Right kidney (tissue), 1 donor: Measurements from ENCODE around the gene PKDCC.
"Not testable (repeated sequence)": the region's sequence is repeated elsewhere in the genome, so short reads cannot be mapped to it uniquely, and the experiment has no call there.

Source experiments
- DNase-seq: peaks from one replicate; pipeline ENCODE4 v3.0.0-alpha.2; 2016

The PKDCC gene

DNA sequence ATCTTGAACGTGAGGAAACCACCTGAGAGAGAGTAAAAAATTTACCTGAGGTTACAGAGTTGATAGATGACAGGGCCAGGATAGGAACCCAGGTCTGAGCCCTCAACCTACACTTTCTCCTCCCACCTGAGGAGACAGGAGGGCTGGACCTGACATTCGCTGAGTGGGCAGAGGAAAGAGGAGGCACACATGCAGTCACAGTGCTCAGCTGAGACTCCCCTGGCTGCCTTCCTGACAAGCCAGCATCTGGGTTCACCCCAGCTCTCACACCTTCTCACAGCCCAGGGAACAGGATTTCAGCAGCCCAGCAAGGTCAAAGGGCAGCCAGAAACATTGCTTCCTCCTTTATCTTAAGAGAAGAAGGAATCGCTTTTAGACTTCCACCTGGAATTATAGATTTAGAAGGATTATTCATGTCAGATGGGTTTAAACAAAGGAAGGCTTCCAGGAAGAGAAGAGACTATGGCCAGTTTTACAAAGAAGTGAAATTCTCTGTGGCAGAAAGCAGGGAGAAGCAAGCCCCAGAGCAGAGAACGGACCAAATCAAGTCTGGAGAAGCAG lies 18.1 kb upstream of the PKDCC start:
- no peak for DNase-seq

DNA sequence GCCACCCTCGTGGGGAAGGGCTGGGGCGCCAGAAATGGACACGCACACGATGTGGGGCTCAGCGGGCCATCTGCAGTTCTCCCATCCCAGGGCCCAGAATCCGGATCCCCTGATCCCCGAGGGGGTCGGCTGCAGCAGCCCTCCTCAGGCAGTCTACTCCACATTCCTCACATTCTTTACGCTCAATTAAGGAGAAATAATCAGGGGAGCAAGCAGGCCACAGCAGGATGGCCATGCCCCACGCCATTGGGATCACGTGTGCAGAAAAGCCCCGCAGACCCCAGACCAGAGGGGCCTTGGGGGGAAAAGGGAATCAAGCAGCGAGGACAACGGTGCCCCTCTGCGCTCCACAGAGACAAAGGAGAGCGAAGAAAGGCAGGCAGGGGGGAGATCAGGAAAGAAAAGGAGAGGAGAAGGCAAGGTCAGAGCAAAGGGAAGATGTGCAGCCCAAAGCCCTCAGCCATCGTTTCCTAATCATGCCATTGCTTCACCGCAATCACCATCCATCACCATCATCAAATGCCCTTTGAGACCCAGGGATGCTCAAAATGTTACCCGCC lies 17.5 kb upstream of the PKDCC start:
- peak; percentile 76 for DNase-seq

DNA sequence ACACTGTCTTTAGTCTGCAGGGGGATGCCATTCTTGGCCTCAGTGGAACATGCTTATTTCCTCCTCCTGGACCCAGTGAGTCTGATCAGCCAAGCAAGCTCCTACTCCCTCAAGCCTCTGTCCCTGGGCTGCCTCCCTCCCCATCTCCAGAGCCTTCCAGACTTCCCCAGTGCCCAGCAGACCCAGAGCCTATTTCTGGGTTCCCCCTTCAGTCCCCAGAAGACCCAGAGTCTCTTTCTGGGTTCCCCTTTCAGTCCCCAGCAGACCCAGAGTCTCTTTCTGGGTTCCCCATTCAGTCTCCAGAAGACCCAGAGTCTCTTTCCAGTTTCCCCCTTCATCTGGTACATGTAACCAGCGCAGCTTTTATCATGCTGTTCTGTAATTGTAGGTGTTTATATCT lies 17.0 kb upstream of the PKDCC start:
- no peak for DNase-seq

DNA sequence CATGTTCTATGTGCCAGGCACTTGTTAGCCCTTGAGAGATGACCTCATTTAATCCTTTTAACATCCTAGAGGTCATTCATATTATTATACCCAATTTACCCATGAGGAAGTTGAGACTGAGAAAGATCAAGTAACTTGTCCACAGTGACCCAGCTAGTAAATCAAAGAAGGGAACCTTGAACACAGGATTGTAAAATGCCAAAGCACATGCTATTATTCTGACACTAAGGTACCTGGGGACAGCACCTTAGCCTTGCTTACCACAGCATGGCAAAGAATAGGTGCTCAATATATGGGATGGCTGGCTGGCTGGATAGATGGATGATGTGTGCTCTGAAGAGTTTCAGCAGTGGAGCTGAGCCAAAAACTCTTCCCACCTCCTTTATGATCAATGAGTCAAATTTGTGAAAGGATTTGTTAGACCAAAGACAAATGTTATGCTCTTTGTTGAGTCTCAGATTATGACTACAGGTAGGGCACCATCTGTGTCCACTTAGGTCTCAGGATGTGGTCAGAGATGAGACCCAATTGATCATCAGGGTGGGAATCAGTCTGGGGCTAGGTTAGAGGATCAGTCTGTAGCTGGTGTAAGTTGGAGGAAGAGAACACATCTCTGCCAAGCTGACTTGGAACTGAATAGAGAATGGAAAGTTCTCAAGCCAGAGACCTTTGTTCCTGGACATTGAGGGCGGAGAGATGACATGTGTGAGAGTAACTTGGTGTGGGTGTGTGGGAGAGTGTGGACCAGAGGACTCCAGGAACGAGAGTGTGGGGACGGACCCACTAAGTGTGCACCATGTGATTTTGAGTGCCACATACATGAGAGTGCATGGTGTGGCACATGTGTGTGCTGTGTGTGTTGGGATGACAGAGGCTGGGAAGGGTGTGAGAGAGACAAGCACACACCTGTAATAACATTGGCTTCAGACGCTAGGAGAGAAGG lies 16.3 kb upstream of the PKDCC start:
- no peak for DNase-seq

DNA sequence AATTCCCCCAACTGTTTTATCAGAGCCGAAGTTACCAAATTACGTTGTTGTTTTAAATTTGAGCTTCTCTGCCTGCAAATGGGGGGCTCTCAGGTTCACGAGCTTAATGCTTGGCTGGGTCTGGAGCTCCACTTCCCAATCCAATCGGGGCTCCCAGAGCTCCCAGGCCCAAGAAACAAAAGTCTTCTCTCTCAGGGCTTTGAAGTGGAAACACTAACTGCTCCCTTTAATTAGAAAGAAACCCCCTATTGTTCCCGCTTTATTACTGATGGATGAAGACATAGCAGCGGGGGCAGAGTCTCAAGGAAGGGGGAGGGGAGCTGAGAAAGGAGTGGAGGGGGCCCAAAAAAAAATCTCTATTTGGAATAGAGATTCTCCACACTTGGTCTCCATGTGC lies 15.6 kb upstream of the PKDCC start:
- DNase-seq = peak; percentile 63

DNA sequence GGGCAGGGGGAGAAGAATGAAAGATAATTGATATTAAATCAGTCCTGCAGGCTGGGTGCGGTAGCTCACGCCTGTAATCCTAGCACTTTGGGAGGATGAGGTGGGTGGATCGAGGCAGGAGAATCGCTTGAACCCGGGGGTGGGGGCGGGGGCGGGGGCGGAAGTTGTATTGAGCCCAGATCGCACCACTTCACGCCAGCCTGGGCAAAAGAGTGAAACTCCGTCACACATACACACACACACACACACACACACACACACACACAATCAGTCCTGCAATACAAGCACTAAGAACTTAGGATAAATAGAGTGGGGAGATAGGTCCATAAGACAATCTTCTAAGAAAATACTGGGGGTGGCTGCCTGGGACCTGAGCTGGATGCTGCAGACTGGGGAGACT lies 15.1 kb upstream of the PKDCC start:
- DNase-seq = peak; percentile 56

DNA sequence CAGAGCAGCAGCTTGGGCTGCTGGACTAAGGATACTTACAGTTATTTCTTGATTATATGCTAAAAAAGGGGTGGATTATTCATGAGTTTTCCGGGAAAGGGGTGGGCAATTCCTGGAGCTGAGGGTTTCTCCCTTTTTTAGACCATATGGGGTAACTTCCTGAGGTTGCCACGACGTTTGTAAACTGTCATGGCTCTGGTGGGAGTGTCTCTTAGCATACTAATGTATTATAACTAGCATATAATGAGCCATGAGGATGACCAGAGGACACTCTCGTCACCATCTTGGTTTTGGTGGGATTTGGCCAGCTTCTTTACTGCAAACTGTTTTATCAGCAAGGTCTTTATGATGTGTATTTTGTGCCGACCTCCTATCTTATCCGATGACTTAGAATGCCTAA lies 13.7 kb upstream of the PKDCC start:
- DNase-seq = not testable (repeated sequence)

DNA sequence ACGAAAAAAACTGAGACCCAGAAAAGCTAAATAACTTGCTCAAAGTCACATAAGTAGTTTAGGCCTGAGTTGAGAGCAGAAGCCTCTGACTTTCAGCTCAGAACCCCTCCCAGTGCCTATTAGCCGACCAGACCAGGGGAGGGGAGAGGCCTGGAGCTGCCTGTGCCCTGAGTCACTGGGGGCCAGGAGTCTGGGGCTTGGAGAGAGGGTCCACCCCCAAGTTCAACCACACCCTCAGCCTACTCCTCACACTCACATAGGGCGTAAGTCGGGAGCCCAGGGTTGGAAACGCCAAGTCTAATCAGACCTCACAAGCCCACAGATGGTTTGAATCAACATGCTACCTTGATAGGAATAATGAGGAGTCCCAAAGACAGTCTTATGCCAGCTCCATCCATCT lies 12.6 kb upstream of the PKDCC start:
- DNase-seq = no peak

DNA sequence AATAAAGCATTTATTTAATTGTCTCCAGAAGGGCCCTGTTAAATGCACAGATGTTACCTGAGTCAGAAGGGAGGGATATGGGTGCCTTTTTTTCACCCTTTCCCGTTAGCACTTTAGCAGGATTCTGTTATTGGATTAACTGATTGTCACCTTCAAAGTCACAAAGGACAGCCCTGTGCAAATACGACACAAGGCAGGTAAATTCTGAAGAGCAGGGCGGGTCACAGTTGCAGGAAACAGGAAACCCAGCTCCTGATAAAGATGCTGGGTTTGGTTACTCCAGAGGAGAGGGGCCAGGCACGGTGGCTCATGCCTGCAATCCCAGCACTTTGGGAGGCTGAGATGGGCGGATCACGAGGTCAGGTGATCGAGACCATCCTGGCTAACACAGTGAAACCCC lies 11.4 kb upstream of the PKDCC start:
- no peak for DNase-seq

DNA sequence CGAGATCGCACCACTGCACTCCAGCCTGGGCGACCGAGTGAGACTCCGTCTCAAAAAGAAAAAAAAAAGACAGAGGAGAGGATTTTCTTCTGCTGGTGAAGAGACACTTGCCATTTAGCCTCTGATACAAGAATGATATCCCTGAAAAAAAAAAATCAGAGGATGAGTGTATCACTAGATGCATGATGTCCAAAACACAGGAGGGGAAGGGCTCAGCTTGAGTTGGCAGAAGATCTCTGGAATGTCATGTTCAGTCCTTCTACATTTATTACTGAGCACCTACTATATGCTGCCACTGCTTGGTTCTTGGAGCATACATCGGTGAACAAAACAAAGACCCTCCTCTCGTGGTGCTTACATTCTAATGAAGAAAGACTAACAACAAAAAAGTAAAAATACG lies 10.9 kb upstream of the PKDCC start:
- DNase-seq = no peak

DNA sequence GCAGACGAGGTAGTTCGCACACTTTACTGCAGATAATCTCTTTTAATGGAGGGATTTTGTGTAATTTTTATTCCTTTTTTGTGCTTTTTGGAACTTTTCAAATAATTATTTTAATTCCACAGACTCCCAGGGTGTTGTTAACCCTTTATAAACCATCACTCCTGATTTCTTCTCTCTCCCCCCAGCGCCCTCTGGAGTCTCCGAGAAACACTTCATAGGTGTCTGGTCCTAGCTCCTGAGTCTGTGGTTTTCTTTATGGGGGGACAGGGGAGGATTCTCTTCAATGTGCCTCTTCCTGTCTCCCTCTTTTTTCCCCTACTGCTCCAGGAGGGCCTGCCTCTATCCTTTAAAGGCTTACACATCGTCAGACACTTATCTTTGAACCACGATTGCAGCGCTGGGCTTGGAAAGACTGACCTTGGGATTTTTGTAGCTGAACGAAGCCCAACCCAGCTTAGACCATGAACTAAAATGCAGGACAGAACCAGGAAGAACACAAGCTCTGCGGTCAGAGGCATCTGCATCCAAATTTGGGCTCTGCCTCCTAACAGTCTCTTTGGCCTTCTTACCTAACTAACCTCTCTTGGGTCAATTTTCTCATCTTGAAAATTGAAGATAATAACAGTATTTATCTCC lies 7.1 kb upstream of the PKDCC start:
- no peak for DNase-seq

DNA sequence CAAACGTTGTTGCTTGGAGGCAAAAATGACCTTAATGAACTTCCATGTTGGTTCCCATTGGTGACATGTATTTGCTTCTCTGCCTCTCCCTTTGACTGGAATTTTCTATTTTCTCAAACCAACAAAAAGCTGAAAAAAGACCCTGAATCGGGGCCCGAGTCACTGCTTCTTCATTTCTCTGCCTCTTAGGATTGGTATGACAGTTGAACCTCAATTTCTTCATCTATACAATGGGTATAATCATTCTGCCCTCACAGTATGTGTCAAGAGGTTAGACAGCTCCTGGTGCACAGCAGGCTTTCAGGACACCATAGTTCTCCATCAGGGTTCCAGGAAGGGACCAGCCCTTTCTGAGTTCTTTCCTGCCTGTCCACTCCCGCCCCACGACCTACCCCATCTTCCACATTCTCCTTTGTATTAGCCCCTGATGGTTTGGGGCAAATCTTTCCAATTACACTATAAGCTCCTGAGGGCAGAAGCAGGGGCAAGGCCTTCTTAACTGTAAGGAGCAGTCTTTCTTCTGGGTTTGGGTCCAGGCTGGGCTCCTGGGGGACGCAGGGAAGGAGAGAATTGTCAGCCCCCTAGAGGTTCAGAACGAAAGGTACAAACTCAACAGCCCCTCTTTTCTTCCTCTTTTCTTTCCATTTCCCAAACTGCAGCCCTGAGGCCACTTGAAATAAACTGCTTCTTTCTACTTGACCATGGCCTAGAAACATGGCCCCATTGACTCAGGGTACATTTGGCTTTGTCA lies 6.3 kb upstream of the PKDCC start:
- no peak for DNase-seq

DNA sequence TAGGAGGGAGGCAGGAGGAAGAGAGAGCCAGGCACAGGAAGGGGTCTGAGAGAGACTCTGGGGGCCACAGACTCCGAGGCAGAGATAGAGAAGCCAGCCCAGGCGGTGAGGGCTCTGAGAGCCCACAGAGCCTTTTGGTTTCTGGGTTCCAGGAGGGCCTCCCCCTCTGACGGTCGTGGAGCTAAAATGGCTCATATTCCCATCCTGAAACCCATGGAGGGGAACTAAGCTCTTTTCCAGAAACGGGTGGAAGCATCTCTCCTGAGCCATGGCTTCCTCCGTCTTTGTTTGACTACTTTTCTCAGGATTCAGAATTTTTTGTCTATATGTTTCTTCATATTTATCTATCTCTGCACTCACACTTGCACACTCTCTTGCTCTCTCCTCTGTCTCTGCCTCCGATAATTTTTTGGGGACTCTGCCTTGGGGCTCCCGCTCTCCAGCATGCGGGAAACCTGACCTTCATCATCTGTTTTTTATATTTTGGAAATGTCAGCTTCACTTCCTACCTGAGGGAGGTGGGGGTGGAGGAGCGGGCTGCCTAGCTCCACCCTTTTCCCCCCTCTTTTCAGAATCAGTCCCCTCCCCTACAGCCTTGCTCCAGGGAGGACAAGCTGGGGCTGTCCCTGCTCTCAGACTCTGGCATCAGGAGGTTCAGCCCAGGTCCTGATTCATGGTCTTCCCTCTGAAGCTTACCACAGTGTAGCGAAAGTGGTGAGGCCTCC lies 5.0 kb upstream of the PKDCC start:
- DNase-seq = no peak

DNA sequence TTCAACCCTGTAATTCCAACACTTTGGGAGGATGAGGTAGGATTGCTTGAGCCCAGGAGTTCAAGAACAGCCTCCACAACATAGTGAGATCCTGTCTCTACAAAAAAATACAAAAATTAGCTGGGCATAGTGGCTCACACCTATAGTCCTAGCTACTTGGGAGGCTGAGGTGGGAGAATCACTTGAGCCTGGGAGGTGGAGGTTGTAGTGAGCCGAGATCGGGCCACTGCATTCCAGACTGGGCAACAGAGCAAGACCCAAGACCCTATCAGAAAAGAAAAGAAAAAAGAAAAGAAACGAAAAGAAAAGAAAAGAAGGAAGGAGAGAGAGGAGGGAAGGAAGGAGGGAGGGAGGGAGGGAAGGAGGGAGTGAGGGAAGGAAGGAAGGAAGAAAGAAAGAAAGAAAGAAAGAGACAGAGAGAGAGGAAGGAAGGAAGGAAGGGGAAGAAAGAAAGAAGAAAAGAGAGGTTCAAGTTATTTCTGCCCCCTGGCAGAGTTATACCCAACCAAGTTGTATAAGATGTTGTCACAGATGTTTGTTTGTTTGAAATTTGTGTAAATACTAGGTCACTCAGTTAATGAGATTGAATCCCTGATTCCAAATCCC lies 3.9 kb upstream of the PKDCC start:
- DNase-seq = no peak

DNA sequence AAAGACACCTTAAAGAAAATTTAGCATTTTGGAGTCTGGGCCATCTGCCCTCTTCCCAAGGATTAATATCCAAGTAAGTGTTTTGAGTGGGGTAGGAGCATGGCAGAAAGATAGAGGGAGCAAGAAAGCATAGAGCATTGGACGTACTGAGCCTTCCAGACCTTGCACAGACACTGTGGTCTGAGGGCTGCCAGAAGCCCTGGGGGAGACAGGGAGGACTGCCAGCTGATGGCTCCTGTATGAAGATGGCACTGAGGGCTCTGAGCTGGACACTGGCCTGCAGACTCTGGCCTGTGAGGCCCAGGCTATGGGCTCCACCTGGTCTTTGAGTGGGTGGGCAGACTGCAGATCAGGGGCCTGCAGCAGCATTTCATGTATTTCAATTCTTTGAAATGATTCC lies 2.9 kb upstream of the PKDCC start:
- DNase-seq = no peak

DNA sequence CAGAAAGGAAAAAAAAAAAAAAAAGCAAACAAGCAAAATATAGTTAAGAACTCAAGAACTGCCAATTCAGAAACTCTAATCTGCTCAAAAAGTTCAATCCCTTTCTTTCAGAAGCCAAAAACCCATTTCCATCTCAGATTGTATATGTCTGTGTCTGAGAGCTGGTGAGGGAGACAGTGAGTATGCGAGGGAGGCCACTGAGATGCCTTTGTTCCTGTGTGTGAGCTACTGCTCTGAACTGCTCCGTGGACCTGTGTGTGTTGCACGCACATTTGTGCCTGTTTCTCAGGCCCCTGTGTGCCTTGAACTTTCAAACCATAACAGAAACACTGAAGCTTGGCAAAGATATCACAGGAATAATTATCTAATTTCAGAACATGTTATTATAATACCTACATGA lies 2.5 kb upstream of the PKDCC start:
- DNase-seq = no peak

DNA sequence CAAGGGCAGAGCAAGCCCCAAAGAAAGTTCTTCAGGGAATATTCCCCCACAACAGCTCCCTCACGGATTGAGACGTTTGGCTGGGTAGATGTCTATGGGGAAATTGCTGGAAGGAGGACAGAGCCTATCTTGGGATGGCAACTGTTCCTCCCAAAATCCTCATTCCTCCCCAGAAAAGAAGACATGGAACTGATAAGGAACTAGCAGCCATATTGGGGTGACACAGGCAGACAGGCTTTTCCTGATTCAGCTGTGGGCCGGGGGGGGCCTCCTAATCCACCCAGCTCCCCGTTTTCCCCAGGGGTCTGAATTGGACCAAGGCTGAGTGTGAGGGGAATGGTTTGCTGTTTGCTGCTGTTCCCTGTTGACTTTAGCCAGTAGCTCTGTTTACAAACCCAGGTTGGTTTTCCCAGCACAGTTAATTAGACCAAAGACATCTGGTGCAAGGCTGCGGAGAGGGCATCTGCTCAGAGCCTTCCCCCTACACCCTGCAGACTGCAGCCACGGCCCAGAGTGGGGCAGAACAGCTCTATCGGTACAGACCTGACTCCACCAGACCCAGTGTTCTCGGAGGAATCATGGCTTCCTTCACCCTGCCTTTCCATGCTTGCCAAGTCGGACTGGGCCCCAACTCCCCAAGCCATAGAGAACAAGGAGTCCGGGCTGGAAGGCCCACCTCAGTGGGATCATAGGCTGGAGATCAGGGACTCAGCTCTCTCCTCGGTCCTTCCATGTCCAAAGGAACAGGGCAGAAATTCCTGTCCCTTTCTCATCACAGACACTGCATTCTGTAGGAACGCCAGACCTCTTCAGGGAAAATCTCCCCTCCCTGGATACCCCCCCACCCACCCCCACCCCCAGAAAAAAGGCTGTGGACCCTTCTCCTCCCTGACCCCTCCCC lies 1.7 kb upstream of the PKDCC start:
- peak; percentile 54 for DNase-seq

DNA sequence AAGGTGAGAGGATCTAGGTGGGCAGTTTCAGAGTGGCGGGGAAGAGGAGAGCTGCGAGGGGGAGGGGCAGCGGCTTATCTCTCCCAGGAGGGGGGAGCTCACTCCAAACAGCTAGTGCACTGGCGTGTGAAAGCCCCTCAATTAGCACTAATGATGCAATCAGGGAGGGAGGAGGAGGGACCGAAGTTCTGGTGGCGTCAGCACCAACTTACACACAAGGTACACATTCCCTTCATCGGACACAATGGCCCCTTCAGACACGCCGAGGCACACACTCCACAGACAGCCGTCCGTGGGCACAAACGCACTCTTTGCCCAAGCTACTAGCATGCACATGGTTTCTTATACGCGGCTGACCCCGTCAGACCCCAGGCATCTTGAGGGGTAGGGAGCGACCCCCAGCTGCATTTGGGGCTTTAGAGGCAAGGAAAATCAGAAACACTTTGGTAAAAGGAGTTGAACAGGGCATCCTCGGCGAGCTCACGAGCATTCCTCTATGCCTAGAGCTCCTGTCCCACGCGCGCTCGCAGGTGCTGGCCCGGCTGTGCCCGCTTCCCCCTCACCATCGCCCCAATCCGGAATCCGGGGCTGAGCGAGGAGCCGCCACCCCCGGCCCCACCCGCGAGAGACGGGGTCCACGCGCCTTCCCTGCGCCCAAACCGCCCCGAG lies 868 bp upstream of the PKDCC start:
- DNase-seq = peak; percentile 81

DNA sequence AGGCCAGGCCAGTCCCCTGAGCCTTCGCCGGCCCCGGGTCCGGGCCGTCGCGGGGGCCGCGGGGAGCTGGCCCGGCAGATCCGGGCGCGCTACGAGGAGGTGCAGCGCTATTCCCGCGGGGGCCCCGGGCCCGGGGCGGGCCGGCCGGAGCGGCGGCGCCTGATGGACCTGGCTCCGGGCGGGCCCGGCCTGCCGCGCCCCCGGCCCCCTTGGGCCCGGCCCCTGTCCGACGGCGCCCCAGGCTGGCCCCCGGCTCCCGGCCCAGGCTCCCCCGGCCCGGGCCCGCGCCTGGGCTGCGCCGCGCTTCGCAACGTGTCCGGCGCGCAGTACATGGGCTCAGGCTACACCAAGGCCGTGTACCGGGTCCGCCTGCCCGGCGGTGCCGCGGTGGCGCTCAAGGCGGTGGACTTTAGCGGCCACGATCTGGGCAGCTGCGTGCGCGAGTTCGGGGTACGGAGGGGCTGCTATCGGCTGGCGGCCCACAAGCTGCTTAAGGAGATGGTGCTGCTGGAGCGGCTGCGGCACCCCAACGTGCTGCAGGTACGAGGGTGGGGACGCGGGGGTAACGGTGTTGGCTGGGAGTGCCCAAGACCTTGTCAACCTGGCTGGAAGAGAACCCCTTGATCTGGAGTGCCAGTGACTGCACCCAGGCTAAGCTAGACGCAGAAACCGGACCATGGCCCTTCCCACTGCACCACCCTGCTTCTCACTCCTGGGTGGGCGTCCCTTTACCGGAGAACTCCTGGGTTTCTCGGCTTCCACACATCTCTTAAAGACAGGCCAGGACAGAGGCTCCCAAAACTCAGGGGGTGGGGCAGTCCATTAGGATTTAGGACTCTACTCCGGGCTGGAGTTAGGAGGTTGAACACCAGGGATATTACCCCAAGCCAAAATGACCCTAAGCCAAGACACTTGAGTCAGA lies 739 bp downstream of the PKDCC start:
- DNase-seq = peak; percentile 61
